IPS-NIHi11 (cell line): ENCODE data around the gene TOM1L1.
A peak's percentile ranks its signal among the peaks of the same experiment; 100 is the strongest.
"Not testable (repeated sequence)": the region's sequence is repeated elsewhere in the genome, so short reads cannot be mapped to it uniquely, and the experiment has no call there.

Experiments
- DNase-seq: peaks from one replicate; pipeline ENCODE4 v3.0.0; 2012; ENCODE audit warnings: mixed read lengths, low spot score

The TOM1L1 gene

DNA sequence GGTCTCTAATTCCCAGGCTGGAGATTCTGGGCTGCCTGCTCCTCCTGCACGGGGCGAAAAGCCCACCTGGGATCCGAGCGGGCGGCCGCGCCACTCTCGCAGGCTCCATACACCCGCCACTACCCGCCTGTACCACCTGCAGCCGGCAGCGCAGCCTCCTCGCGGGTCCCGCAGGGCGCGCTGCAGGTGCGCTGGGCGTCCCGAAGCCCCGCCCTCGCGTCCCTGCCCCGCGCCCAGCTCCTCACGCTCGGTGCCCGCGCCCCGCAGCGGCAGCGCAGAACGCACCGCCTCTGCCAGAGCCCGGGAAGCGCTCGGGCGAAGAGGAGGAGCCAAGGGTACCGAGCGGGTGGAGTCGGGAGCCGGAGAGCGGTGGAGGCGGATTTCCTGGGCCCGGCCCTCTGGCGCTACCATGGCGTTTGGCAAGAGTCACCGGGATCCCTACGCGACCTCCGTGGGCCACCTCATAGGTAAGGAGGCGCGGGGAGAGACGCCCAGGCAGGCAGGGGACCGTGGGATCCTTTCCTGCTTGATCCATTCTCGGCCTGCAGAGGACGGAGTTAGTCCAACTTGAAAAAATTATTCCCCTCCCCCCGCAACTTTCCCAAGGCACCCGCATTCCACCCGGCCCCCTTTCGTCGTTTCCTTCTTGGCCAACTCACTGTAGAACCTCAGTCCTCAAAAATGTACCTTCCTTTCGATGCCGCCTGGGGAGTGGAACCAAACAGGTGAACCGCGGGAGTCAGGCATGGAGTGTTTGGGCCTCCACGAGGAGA lies at the start of gene TOM1L1:
Gene TOM1L1 (plus strand): TSS at position 396 of the 773 bp plus-strand sequence. CDS start 14 bp downstream, at position 410.
- DNase-seq = peak; percentile 90

- no peak for DNase-seq
Measured at GRCh38 chr17:54859187-54859586, 41.5 kb upstream of the TOM1L1 start.

GRCh38 chr17:54860617-54861470 lies 39.8 kb upstream of the TOM1L1 start:
- DNase-seq = no peak

DNA sequence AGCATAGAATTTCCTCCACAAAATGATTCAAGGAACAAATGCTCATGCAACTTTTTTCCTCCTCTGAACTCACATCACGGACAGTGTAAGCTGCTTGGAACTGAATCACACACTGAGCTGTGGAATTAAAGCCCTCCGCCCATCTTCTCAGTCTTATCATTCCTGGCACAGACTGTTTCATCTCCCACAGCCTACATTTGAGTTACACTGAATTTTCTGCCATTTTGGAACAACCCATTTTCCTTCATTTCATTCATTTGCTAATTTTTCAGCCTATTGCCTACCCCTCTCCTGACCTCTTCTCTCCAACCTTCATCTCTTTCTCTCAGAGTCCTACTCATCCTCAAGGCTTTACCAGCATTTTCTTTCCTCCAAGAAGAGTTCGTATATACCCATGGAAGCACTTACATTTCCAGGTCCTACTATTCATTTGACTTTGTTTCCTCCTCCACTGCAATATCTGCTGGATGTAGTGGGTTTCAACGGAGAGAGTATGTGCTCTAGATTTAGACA lies 39.1 kb upstream of the TOM1L1 start:
- no peak for DNase-seq

GRCh38 chr17:54863176-54863575 lies 37.5 kb upstream of the TOM1L1 start:
- DNase-seq = no peak

GRCh38 chr17:54864070-54864469 lies 36.6 kb upstream of the TOM1L1 start:
- no peak for DNase-seq

DNA sequence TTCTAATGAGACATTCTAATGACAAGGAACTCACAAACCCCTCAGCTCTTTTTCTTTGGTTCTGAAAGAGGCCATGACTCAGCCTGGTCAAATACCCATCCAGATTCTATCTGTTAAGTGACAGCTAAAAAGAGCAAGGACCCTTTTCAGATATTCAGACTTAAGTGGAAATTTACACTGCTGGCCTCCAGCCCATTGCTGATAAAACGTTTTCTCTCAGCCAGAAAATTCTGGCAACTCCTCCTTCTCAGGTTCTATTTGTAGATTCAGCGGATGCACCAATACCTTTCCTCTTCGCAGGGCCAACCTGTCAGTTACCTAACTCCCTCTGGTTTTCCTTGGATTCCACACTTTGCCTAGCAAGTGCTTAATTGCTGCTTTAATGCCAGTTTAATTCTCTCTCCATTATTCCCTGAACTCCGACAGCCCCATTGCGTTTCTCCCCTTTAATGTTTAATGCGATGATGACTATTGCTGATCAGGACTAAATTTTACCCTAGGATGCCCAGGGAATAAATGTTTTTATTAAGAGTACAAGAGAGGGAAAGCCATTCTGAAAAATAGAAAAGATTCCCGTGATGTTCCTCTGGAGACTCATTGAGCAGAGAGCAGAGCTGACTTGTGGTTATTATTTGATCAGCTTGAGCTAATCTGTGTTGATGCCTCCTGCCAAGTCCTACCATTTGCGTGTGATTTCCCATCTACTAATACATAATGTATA lies 35.9 kb upstream of the TOM1L1 start:
- no peak for DNase-seq

GRCh38 chr17:54867634-54868033 lies 33.0 kb upstream of the TOM1L1 start:
- DNase-seq = no peak

DNA sequence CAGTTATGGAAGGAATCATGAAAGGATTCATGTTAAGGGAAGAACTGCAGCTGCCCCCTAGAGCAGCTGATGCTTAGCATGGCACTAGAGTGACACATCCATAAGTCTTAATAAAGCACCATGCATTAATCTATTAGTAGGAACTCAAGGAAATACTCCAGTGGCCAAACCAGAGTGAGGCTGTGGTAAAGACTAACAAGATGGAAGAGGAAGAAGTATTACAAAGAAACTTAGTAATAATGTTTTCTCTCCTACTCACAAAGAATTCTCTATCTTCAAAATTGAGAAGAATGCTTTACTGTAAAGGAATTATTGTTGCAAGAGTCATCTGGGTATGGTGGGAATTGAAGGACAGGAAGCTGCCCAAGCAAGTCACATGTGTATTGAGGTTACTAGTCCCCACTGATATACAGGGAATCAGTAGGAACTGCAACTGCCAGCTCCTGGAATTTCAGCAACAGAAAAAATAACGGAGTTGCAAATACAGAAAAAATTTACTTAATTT lies 29.9 kb upstream of the TOM1L1 start:
- no peak for DNase-seq

GRCh38 chr17:54875906-54876305 lies 24.7 kb upstream of the TOM1L1 start:
- DNase-seq = not testable (repeated sequence)

DNA sequence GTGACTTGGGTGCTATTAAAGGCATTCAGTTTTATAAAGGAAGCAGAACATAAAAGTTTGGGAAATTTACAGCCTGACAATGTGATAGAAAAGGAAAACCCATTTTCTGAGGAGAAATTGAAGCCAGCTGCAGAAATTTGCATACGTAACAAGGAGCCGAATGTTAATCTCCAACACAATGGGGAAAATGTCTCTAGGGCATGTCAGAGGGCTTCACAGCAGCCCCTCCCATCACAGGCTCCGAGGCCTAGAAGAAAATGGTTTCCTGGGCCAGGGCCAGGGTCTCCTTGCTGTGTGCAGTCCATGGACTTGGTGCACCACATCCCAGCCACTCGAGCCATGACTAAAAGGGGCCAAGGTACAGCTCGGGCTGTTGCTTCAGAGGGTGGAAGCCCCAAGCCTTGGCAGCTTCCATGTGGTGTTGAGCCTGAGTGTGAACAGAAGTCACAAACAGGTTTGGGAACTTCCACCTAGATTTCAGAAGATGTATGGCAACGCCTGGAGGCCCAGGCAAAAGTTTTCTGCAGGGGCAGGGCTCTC lies 23.9 kb upstream of the TOM1L1 start:
- no peak for DNase-seq

DNA sequence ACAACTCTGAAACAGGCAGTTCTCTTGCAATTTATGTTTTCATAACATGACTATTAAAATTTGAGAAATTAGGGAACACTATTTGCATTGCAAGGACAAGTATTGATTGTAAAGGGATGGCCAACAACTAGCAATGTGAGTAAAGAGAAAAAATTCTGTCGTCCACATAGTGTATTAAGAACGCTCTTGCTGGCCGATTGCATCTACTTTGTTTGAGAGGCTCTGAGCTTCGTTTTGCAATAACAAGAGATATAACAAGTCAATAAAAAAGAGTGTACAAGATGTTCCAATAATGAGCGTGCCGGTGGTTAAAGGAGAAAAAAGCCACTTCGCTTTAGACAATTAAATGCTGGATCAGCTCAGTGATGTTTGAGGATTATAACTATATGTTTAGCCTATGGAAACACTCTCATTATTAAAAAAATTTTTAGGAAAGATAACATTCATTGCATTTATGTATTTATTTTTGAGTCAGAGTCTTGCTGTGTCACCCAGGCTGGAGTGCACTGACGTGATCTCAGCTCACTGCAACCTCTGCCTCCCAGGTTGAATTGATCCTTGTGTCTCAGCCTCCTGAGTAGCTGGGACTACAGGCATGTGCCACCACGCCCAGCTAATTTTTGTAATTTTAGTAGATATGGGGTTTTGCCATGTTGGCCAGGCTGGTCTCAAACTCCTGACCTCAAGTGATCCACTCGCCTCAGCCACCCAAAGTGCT lies 19.2 kb upstream of the TOM1L1 start:
- DNase-seq = no peak

DNA sequence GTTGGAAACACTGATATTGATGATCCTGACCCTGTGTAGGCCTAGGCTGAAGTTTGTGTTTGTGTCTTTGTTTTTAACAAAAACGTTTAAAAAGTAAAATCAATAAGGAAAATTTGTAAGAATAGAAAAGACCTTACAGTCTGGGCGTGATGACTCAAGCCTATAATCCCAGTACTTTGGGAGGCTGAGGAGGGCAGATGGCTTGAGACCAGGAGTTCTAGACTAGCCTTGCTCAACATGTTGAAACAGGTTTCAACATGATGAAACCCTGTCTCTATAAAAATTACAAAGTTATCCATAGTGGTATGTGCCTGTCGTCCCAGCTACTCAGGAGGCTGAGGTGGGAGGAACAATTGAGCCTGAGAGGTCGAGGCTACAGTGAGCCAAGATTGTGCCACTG lies 18.3 kb upstream of the TOM1L1 start:
- DNase-seq = no peak

DNA sequence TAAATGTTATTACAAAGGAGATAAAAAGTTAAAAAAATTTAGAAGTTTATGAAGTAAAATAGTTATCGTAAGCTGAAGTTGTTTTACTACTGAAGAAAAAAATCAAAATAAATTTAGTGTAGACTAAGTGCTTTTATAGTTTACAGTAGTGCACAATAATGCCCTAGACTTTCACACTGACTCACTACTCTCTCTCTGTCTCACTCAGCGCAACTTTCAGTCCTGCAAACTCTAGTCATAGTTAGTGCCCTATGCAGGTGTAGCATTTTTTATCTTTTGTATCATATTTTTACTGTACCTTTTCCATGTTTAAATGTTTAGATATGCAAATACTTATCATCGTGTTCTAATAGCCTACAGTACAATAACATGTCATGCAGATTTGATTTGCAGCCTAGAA lies 17.7 kb upstream of the TOM1L1 start:
- DNase-seq = no peak

GRCh38 chr17:54883939-54884338 lies 16.7 kb upstream of the TOM1L1 start:
- no peak for DNase-seq

DNA sequence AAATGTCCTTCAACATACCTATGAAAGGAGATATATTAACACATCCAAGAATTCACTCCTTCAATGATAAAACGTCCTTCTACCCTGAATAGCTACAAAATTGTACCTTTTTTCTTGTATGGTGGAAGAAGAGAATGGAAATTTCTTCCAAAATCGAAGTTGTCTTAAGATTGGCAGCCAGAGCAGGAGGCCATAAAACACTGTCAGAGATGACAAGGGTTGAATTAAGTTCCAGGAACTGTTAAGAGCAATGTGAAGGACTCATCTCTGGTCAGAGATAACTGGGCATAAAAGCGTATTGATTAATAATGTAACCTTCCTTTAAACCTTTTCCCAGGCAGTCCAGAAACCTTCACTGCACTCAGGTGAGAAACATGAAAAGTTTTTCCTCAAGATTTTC lies 12.9 kb upstream of the TOM1L1 start:
- DNase-seq = no peak

DNA sequence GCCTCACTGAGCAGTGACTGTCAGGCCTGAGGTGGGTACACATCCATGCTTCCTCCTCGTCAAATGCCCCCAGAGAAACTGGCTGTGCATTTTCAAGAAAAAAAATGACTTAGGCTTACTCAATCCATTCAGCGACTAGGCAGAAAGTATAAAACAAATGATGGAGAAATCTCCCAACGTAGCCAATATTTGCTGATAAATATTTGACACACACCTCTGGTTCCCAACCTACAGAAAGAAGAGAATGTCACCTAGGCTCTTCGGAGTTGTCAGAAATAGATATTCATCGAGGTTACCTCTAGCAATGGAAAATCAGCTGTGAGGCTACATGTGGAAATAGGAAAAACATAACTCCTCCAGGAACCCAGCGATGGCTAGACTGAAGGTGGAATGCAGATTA lies 12.4 kb upstream of the TOM1L1 start:
- DNase-seq = no peak

GRCh38 chr17:54888981-54889380 lies 11.7 kb upstream of the TOM1L1 start:
- no peak for DNase-seq

DNA sequence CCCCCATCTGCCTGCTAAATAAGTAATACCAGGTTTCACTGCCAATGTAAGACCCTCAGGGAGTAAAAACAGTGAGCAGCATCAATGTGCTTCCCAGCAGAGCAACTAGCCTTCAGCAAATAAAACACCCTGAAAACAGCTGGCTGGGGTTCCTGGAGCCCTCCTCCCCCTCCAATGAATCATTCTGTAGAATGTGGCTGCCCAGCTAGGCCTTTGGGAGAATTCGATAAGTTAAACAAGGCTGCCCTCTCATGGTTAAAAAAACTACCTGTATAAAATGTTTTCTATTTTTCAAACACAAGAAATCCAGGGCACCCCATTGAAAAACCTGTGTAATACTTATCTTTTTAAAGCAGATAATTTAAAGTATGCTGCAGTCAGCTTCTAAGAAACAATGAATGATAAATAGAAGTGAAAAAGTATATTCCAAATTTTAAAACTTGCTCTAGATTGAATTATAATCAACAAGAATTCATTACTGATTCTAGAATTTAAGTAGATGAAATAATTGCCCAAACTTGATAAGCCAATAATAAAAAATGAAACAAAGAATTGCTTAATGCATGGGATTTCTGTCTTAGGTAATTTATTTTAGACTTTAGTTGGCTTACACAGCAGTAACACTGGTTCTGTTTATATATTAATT lies 9.4 kb upstream of the TOM1L1 start:
- DNase-seq = peak; percentile 62

DNA sequence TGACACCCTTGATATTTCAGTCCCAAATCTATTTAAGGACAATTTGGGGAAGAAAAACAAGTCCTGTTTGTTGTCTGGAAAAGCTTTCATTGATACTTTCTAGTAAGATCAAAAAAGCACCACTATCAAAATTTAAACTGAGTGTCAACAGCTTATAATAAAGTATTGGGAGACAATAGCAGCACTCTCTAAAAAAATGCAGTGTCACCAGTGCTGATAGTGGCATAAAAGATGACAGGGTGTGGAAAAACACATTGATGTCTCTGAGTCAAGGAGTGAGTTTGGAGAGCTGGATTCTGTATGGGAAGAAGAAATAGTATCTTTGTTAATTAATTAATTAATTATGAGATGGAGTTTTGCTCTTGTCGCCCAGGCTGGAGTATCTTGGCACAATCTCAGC lies 8.3 kb upstream of the TOM1L1 start:
- no peak for DNase-seq

- no peak for DNase-seq
Measured at GRCh38 chr17:54898576-54898975, 2.1 kb upstream of the TOM1L1 start.
